A549 (cell line): ENCODE data around the gene GSG1L. TPM values are rescaled to one million over a fixed set of nuclear protein-coding genes. Genes with fewer than 3 reads are reported as not detected.

Experiments
- ATAC-seq, 2 experiments: fragments of 200-7000 bp in 1 of 2; fragments of >200 bp in 1 of 2; cut with Nextera tagmentation in 1 of 2; cut with Tn5 transposase in 1 of 2; 3 replicates each; pipeline versions ENCODE4 v1.8.0 to v1.9.1; 2018 to 2020; ENCODE audit warnings: mild to moderate bottlenecking in 1 of 2, moderate library complexity in 1 of 2
- CTCF ChIA-PET: fragments of 300-600 bp; sonication (Branson Sonifier 250); formaldehyde crosslinking; extraction: SDS; loops from one replicate; lab custom pipeline; 2021; ENCODE audit warnings: antibody characterized with exemption, inconsistent platforms; lab: Yijun Ruan, JAX
- POLR2A ChIA-PET: fragments of 350-600 bp; formaldehyde crosslinking; extraction: SDS; loops from one replicate; lab custom pipeline; 2021; ENCODE audit warnings: antibody characterized with exemption, inconsistent platforms; lab: Yijun Ruan, JAX
- DNase-seq, 2 experiments: peaks; one replicate each; pipeline versions ENCODE4 v3.0.0 to v3.0.0-alpha.2; 2011 to 2016; ENCODE audit warnings: low read depth in 1 of 2, low spot score in 1 of 2
- FAIRE-seq: peaks from 2 replicates; lab custom pipeline; 2011; peaks lifted over from hg19 to GRCh38; lab: Jason Lieb, UNC
- H3K27ac ChIP-seq, 2 experiments: fragments of >200 bp; sonication (Bioruptor Twin); formaldehyde crosslinking; 3 replicates each; pipeline ENCODE4 v1.5.1; 2016 to 2017
- H3K4me1 ChIP-seq: fragments of >200 bp; sonication (Bioruptor Twin); formaldehyde crosslinking; 3 replicates; pipeline ENCODE4 v1.6.1; 2016
- H3K4me2 ChIP-seq: fragments of >200 bp; sonication (Bioruptor Twin); formaldehyde crosslinking; 3 replicates; pipeline ENCODE4 v1.6.1; 2016
- H3K4me3 ChIP-seq: fragments of >200 bp; sonication (Bioruptor Twin); formaldehyde crosslinking; 3 replicates; pipeline ENCODE4 v1.5.1; 2016
- H3K9me3 ChIP-seq: fragments of >200 bp; sonication (Bioruptor Twin); formaldehyde crosslinking; 3 replicates; pipeline ENCODE4 v1.6.1; 2016
- CEBPB ChIP-seq, 2 experiments: fragments of >200 bp in 1 of 2; sonication (Bioruptor Twin) in 1 of 2; formaldehyde crosslinking in 1 of 2; IDR thresholded peaks; 2 replicates each; pipeline ENCODE4 v1.6.1; 2012 to 2016
- CHD4 ChIP-seq: fragments of 200-600 bp; sonication (generic); IDR thresholded peaks from 2 replicates; pipeline ENCODE4 v1.6.1; 2016; ENCODE audit warnings: antibody characterized with exemption, mild to moderate bottlenecking, borderline replicate concordance
- EP300 ChIP-seq, 2 experiments: fragments of >200 bp; sonication (Bioruptor Twin); formaldehyde crosslinking; IDR thresholded peaks; 2 replicates in 1 of 2; 3 replicates in 1 of 2; pipeline ENCODE4 v1.6.1; 2016 to 2017
- FOSL2 ChIP-seq, 2 experiments: fragments of 450-650 bp in 1 of 2; fragments of >200 bp in 1 of 2; sonication (Bioruptor Twin) in 1 of 2; formaldehyde crosslinking; IDR thresholded peaks; 2 replicates each; pipeline versions ENCODE4 v1.5.0 to v1.6.1; 2016 to 2020; ENCODE audit warnings: mild to moderate bottlenecking in 1 of 2, moderate library complexity in 1 of 2
- FOXS1 ChIP-seq: fragments of 250-450 bp; sonication (Bioruptor Pico); IDR thresholded peaks from 2 replicates; pipeline ENCODE4 v1.5.0; 2020; ENCODE audit warnings: mild to moderate bottlenecking, moderate library complexity
- JUNB ChIP-seq: fragments of >200 bp; sonication (Bioruptor Twin); formaldehyde crosslinking; IDR thresholded peaks from 2 replicates; pipeline ENCODE4 v1.6.1; 2016
- NFE2L2 ChIP-seq: fragments of 150-350 bp; conservative IDR thresholded peaks from 2 replicates; pipeline ENCODE4 v1.6.1; 2014; ENCODE audit warnings: low read length
- NPAS2 ChIP-seq: fragments of 250-450 bp; sonication (Bioruptor Pico); IDR thresholded peaks from 2 replicates; pipeline ENCODE4 v1.8.0; 2022; ENCODE audit warnings: mild to moderate bottlenecking, moderate library complexity, borderline replicate concordance
- NR3C1 ChIP-seq: fragments of >200 bp; sonication (Bioruptor Twin); formaldehyde crosslinking; IDR thresholded peaks from 3 replicates; pipeline ENCODE4 v1.6.1; 2017
- PHF8 ChIP-seq: fragments of 200-600 bp; sonication (generic); IDR thresholded peaks from 2 replicates; pipeline ENCODE4 v1.6.1; 2016; ENCODE audit warnings: low read depth, mild to moderate bottlenecking, antibody characterized with exemption, moderate library complexity, borderline replicate concordance
- RAD21 ChIP-seq, 2 experiments: fragments of >200 bp in 1 of 2; sonication (Bioruptor Twin) in 1 of 2; formaldehyde crosslinking in 1 of 2; IDR thresholded peaks in 1 of 2; conservative IDR thresholded peaks in 1 of 2; 2 replicates in 1 of 2; 3 replicates in 1 of 2; pipeline ENCODE4 v1.6.1; 2012 to 2018; ENCODE audit warnings: inconsistent platforms in 1 of 2
- RCOR1 ChIP-seq: fragments of 150-350 bp; IDR thresholded peaks from 2 replicates; pipeline ENCODE4 v1.6.1; 2014; ENCODE audit warnings: antibody characterized with exemption, low read length, low read depth
- ZFP36 ChIP-seq: fragments of 450-650 bp; IDR thresholded peaks from 2 replicates; pipeline ENCODE4 v1.6.1; 2014; ENCODE audit warnings: borderline replicate concordance; ENCODE audit not compliant: partially characterized antibody
- ZNF302 ChIP-seq: fragments of 250-450 bp; sonication (Bioruptor Pico); IDR thresholded peaks from 2 replicates; pipeline ENCODE4 v1.9.0; 2021; ENCODE audit warnings: inconsistent platforms, mild to moderate bottlenecking, moderate library complexity
- ZSCAN20 ChIP-seq: fragments of 250-450 bp; sonication (Bioruptor Pico); IDR thresholded peaks from 2 replicates; pipeline ENCODE4 v1.8.0; 2022; ENCODE audit warnings: mild to moderate bottlenecking, moderate library complexity
- WGBS: methylation state at CpG from one replicate; pipeline ENCODE4 v1.1.6; 2017; ENCODE audit errors: missing lambda C conversion rate; 5-methylcytosine and 5-hydroxymethylcytosine counted together
- polyA plus RNA-seq, 4 experiments: library from polyadenylated mRNA; depleted of rRNA in 3 of 4; stranded (reverse); fragments of >200 nt; fragmentation: RNase III in 1 of 4; extraction: RNeasy Plus Mini Kit Qiagen cat#74134 plus additional on column Dnase treatment in 1 of 4; gene quantifications; 2 replicates in 3 of 4; 3 replicates in 1 of 4; pipeline ENCODE4 v1.2.3, GENCODE V29; 2011 to 2017
- TF ChIP-seq, protein P1 (sequence below): fragments of >200 bp; sonication (Bioruptor Twin); formaldehyde crosslinking; IDR thresholded peaks from 3 replicates; pipeline ENCODE4 v1.5.1; 2016

The GSG1L gene
- polyA plus RNA-seq, 2 of the 4 experiments (the other 2 are of a cell fraction): not detected

DNA sequence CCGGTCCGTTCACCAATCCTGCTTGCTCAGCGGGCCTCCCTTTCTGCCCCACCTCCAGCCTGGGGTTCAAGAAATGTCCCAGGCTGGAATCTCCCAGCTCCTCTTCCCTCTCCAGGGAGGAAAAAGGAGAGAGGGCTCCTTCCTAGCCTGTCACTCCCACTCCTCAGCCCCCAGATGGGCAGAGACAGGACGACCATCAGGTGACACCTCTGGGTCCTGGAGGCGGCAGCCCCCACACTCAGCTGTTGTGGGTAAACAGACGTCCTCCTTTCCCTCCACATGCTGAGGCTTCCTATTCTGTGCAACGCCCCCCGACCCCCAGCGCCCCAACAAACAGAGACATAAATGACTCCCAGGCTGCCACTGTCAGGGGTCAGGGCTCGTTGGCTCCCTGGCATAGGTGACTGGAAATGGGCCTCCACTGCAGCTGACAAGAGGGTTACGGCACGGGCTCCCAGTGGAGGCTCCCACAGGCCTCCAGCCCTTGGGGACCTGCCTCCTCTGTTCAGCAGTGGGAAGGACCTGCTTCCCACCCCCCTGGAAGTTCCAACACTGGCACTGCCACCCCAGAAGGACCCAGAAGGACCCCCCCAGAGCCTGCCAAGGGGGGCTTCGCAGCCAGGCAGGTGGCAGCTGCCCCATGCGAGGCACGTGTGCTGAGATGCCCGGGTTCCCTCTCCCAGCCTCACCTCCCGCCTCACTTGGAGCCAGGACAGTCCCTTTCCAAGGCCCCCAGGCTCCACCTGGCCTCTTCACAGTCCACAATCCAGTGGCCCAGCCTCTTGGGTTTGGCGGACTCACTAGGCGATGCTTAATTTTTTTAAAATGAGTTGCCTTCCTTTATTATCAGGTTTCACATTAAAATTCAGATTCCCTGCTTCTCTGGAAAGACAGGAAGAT is 281.3 kb downstream of the GSG1L start (continued):
- TF ChIP-seq, protein P1, sequence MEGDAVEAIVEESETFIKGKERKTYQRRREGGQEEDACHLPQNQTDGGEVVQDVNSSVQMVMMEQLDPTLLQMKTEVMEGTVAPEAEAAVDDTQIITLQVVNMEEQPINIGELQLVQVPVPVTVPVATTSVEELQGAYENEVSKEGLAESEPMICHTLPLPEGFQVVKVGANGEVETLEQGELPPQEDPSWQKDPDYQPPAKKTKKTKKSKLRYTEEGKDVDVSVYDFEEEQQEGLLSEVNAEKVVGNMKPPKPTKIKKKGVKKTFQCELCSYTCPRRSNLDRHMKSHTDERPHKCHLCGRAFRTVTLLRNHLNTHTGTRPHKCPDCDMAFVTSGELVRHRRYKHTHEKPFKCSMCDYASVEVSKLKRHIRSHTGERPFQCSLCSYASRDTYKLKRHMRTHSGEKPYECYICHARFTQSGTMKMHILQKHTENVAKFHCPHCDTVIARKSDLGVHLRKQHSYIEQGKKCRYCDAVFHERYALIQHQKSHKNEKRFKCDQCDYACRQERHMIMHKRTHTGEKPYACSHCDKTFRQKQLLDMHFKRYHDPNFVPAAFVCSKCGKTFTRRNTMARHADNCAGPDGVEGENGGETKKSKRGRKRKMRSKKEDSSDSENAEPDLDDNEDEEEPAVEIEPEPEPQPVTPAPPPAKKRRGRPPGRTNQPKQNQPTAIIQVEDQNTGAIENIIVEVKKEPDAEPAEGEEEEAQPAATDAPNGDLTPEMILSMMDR: no peak
- TF ChIP-seq ZSCAN20 (CRISPR knock-in tag): no peak
- TF ChIP-seq CEBPB (IDR thresholded peaks at IDR 0.05): no peak

DNA sequence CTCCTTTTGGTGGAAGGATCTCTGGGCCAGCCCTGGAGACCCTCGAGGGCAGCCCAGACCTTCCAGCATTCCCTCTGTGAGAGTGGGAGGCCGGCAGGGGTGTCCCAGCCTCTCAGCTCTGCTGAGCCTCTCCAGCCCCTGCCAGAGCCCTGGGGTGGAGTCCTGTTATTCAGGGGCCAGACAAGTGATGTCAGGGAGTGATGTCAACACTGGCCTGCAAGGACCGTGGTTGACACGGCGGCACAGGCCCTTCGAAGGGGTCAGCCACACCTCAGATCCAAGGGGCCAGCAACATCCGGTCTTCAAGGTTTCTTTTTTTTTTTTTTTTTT is 282.4 kb downstream of the GSG1L start:
- 67% methylated on average over 6 of the region's 7 CpGs for WGBS
- FAIRE-seq (no peak), DNase-seq (no peak), ATAC-seq (no peak)
- POLR2A ChIA-PET: no interaction called here
- Histone ChIP-seq H3K4me3 (no peak overlapping the region), H3K4me2 (no peak overlapping the region), H3K9me3 (no peaks in the 10 kb centered on the region), H3K27ac (no peak overlapping the region), H3K4me1 (no peaks in the 10 kb centered on the region)
- CTCF ChIA-PET: interaction anchor here (0.6 kb wide), 1 partner anchor 69 kb away, joined by 3 read pairs; no protein-coding TSS in a partner anchor
- TF ChIP-seq EP300 (IDR thresholded peaks at IDR 0.05) (no peak), NFE2L2 (no peak), RAD21 (conservative IDR thresholded peaks at IDR 0.05 in 1 of 2, IDR thresholded peaks at IDR 0.05 in 1 of 2) (no peak), FOXS1 (CRISPR knock-in tag) (no peak), PHF8 (no peak), FOSL2 (IDR thresholded peaks at IDR 0.05) (no peak), FOSL2 (CRISPR knock-in tag; IDR thresholded peaks at IDR 0.05) (no peak), NPAS2 (no peak), RCOR1 (no peak)

DNA sequence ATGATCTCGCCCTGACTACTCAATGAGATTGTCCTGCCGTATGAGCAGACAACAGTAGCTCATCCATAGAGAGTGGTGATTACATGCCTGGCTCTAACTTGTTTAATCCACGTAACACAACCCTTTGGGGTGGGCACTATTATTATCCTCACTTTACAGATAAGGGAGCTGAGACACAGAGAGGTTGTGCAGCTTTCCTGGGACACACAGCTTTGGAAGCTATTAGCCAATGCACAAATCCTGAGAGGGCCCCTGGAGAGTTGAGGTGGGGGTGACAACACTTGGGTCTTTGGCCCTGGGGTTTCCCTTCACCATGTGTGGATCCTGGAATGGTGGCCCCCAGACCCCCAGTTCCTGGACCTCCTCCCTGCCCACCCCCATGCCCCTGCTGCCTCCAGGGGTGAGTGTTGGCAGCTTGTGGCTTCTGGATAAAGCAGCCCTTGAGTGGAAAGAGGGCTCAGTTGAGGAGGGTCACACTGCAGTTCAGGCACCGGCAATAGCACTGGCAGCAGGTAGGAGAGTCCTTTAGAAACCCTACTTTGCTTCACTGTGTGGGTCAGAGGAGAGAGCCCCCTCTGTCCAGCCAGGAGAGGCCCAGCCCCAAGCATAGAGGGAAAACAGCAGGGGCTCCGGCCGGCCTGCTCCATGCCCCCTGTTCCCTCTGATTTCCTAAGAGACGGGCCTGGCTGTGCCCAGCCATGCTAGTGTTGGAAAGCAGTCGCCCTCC is 282.9 kb downstream of the GSG1L start:
- Histone ChIP-seq H3K4me2 (no peak overlapping the region), H3K4me3 (no peak overlapping the region), H3K27ac (no peak overlapping the region), H3K4me1 (no peaks in the 10 kb centered on the region), H3K9me3 (no peaks in the 10 kb centered on the region)
- POLR2A ChIA-PET: no interaction called here
- ATAC-seq (no peak), FAIRE-seq (no peak)
- 92% methylated on average over 8 of the region's 8 CpGs for WGBS
- CTCF ChIA-PET: interaction anchor here (0.9 to 2.9 kb wide), 4 partner anchors 9 to 290 kb away, joined by 3 to 17 read pairs (median 6); no protein-coding TSS in a partner anchor
- TF ChIP-seq CEBPB (IDR thresholded peaks at IDR 0.05) (no peak), JUNB (no peak), ZFP36 (peak; percentile 43)
- TF ChIP-seq, all 56 proteins: peak for 1
- DNase-seq: no peak

DNA sequence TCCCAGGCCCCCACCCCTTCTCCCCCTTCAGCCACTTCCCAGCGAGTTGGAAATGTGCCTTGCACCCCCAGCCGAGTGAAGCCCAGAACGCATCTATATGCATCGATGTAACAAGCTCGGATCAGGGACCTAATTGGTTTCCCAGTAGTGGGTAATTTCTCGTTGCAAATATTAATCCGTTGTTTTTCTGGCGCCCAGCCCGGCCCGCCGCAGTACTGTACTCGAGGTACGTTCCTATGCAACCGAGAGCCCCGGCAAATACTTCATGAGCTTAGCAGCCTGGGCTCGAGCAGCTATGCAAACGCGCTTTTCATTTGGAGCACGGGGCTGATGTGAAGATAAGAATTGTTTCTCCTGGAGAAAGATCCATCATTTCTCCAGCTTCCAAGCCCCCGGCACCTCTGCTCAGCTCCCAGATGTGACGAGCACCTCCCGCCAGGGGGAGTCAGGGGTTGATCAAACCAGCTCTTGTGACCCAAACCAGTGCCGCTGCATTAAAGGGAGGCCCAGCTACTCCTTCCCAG is 283.8 kb downstream of the GSG1L start:
- ChIA-PET POLR2A (no interaction called here), CTCF (interaction anchor here (0.8 to 2.9 kb wide), 6 partner anchors 10 to 291 kb away, joined by 3 to 17 read pairs (median 3); no protein-coding TSS in a partner anchor)
- no peaks in the 10 kb centered on the region for H3K9me3 ChIP-seq
- no peak for FAIRE-seq
- peak in 1 of 2 experiments; percentile 32; a peak in 1 of 5 replicates for TF ChIP-seq RAD21 (conservative IDR thresholded peaks at IDR 0.05 in 1 of 2, IDR thresholded peaks at IDR 0.05 in 1 of 2)
- no peak for TF ChIP-seq ZNF302 (CRISPR knock-in tag)
- TF ChIP-seq NR3C1: no peak
- TF ChIP-seq CHD4: no peak
- peak; percentile 37 to 73; a peak in 4 of 6 replicates for ATAC-seq
- peak; percentile 33 to 47 for DNase-seq
- no peak overlapping the region for H3K4me3 ChIP-seq
- no peak overlapping the region for H3K4me2 ChIP-seq
- H3K27ac ChIP-seq: no peak overlapping the region
- H3K4me1 ChIP-seq: no peaks in the 10 kb centered on the region
- 83% methylated on average over 23 of the region's 23 CpGs for WGBS
